Prostate gland (tissue), 2 donors: ENCODE data around the gene MYOCD.

Experiments
- CTCF ChIP-seq, 4 experiments: fragments of 200-600 bp in 2 of 4; fragments of 450-650 bp in 2 of 4; sonication (generic) in 2 of 4; IDR thresholded peaks; 1 replicate in 3 of 4; 2 replicates in 1 of 4; pipeline ENCODE4 v1.5.1; 2016 to 2019; ENCODE audit warnings: antibody characterized with exemption in 4 of 4, mild to moderate bottlenecking in 2 of 4, moderate library complexity in 2 of 4
- POLR2AphosphoS5 ChIP-seq: sonication (generic); formaldehyde crosslinking; IDR thresholded peaks from one replicate; pipeline ENCODE4 v1.6.1; 2017; ENCODE audit warnings: antibody characterized with exemption

DNA sequence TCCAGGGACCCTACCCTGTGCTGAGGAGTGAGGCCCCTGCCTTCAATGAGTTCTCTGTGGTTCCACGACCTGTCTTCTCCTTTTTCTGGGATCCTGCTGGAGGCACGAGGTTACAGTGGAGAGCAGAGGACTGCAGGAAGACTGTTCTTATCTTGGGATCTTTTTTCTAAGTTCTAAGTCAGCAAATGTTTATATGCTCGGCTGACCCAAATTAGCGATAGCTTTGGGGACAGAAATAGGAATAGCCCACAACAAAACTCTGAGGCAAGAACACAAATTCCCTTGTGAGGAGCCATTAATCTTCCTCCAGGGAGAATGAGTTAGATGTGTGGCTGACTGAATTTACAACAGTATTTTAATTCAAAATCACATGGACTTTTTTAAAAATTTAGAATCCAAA is 46.7 kb downstream of the MYOCD start:
- TF ChIP-seq CTCF (IDR thresholded peaks at IDR 0.05) (no peak), POLR2AphosphoS5 (no peak)
